Pulmonary artery endothelial cell (primary cell): ENCODE measurements around the gene PIK3R3. TPM values are rescaled to one million over a fixed set of nuclear protein-coding genes. Genes with fewer than 3 reads are reported as not detected.

Experiments used
- DNase-seq: peaks from one replicate; pipeline ENCODE4 v3.0.0-alpha.2; 2011; ENCODE audit warnings: low read depth, low spot score
- total RNA-seq: library from RNA; depleted of rRNA; stranded (reverse); fragments of >200 nt; gene quantifications from 2 replicates; pipeline ENCODE4 v1.2.3, GENCODE V29; 2014

Gene PIK3R3
- total RNA-seq, 1 donor from 2014 or later: 10.7 TPM

- no peak for DNase-seq
These were observed 105.9 kb downstream of the PIK3R3 start for GRCh38 chr1:46026531-46026930.

- DNase-seq: no peak
These were observed 111.1 kb downstream of the PIK3R3 start for GRCh38 chr1:46021046-46021996.

GRCh38 chr1:46020010-46020409 lies 112.4 kb downstream of the PIK3R3 start:
- no peak for DNase-seq

- DNase-seq: no peak
These were observed 113.1 kb downstream of the PIK3R3 start for GRCh38 chr1:46019348-46019747.

GRCh38 chr1:46017876-46018503 lies 114.4 kb downstream of the PIK3R3 start:
- no peak for DNase-seq

- no peak for DNase-seq
These were observed 118.8 kb downstream of the PIK3R3 start for GRCh38 chr1:46013581-46013980.

- no peak for DNase-seq
These were observed 120.2 kb downstream of the PIK3R3 start for GRCh38 chr1:46012236-46012635.

- DNase-seq: no peak
These were observed 121.2 kb downstream of the PIK3R3 start for GRCh38 chr1:46011121-46011695.

GRCh38 chr1:46010611-46011010 lies 121.8 kb downstream of the PIK3R3 start:
- no peak for DNase-seq

GRCh38 chr1:46008585-46008984 lies 123.8 kb downstream of the PIK3R3 start:
- no peak for DNase-seq

- no peak for DNase-seq
These were observed 126.8 kb downstream of the PIK3R3 start for GRCh38 chr1:46005594-46005993.

- DNase-seq: no peak
These were observed 127.9 kb downstream of the PIK3R3 start for GRCh38 chr1:46004492-46004891.

- DNase-seq: no peak
These were observed 129.1 kb downstream of the PIK3R3 start for GRCh38 chr1:46003315-46003714.

GRCh38 chr1:46002551-46003150 lies 129.8 kb downstream of the PIK3R3 start:
- DNase-seq: no peak

GRCh38 chr1:46001081-46001785 lies 131.2 kb downstream of the PIK3R3 start:
- no peak for DNase-seq

GRCh38 chr1:45999507-45999906 lies 132.9 kb downstream of the PIK3R3 start:
- DNase-seq: no peak

- no peak for DNase-seq
These were observed 134.3 kb downstream of the PIK3R3 start for GRCh38 chr1:45998020-45998617.

GRCh38 chr1:45995298-45995697 lies 137.1 kb downstream of the PIK3R3 start:
- DNase-seq: no peak

GRCh38 chr1:45994423-45994822 lies 138.0 kb downstream of the PIK3R3 start:
- no peak for DNase-seq
